SU-DHL-6 (cell line): ENCODE measurements around the gene TMEM18.

Source experiments
- H2AFZ ChIP-seq: fragments of 200-600 bp; sonication (generic); 2 replicates; pipeline ENCODE4 v1.6.1; 2014; ENCODE audit warnings: low read depth, mild to moderate bottlenecking, moderate library complexity, mixed read lengths, antibody characterized with exemption, low read length; ENCODE audit not compliant: severe bottlenecking
- H3F3A ChIP-seq: fragments of 200-600 bp; shearing (Covaris generic); 2 replicates; pipeline ENCODE4 v1.6.0; 2016; ENCODE audit warnings: antibody characterized with exemption, mild to moderate bottlenecking; ENCODE audit not compliant: insufficient read depth
- H3K27ac ChIP-seq: fragments of 200-600 bp; sonication (generic); 2 replicates; pipeline ENCODE4 v1.5.1; 2016; ENCODE audit warnings: low read depth, mild to moderate bottlenecking, low read length, moderate library complexity, mixed read lengths
- H3K27me3 ChIP-seq: fragments of 200-600 bp; sonication (generic), shearing (Covaris generic); 2 replicates; pipeline ENCODE4 v1.6.0; 2014; ENCODE audit warnings: mild to moderate bottlenecking, low read length
- H3K36me3 ChIP-seq: fragments of 200-600 bp; sonication (generic); 2 replicates; pipeline ENCODE4 v1.6.1; 2014; ENCODE audit warnings: mild to moderate bottlenecking, low read length, mixed read lengths
- H3K4me2 ChIP-seq: fragments of 300-600, 200-600 bp; shearing (Covaris generic), sonication (generic); 2 replicates; pipeline ENCODE4 v1.6.0; 2014; ENCODE audit warnings: low read length, low read depth, mild to moderate bottlenecking; ENCODE audit not compliant: poor library complexity, severe bottlenecking
- H3K4me3 ChIP-seq: fragments of 200-600 bp; sonication (generic); 2 replicates; pipeline ENCODE4 v1.5.1; 2014; ENCODE audit warnings: antibody characterized with exemption, low read length, mild to moderate bottlenecking, mixed read lengths; ENCODE audit not compliant: insufficient read depth, poor library complexity, severe bottlenecking
- H3K79me2 ChIP-seq: fragments of 200-600 bp; sonication (generic); 2 replicates; pipeline ENCODE4 v1.6.1; 2014; ENCODE audit warnings: mild to moderate bottlenecking, low read length, moderate library complexity; ENCODE audit not compliant: insufficient read depth
- H3K9ac ChIP-seq: fragments of 200-600 bp; sonication (generic); 2 replicates; pipeline ENCODE4 v1.7.0; 2014; ENCODE audit warnings: mild to moderate bottlenecking, low read length
- H3K9me2 ChIP-seq: fragments of 200-600 bp; sonication (generic); replicated peaks from 2 replicates; pipeline ENCODE4 v1.6.1; 2014; ENCODE audit warnings: low read length; ENCODE audit not compliant: insufficient read depth
- H3K9me3 ChIP-seq: fragments of 200-600 bp; sonication (generic); 2 replicates; pipeline ENCODE4 v1.6.1; 2014; ENCODE audit warnings: low read length, mixed read lengths; ENCODE audit not compliant: insufficient read depth
- H4K20me1 ChIP-seq: fragments of 200-600 bp; sonication (generic); 2 replicates; pipeline ENCODE4 v1.6.1; 2014; ENCODE audit warnings: low read depth, mild to moderate bottlenecking, antibody characterized with exemption, low read length, moderate library complexity, mixed read lengths
- CTCF ChIP-seq: fragments of 200-600 bp; sonication (generic); IDR thresholded peaks from one replicate; pipeline ENCODE4 v1.5.1; 2017; ENCODE audit warnings: antibody characterized with exemption, mild to moderate bottlenecking, low read length, moderate library complexity; ENCODE audit not compliant: insufficient read depth, poor library complexity, severe bottlenecking
- EZH2phosphoT487 ChIP-seq: fragments of 200-600 bp; sonication (generic), shearing (Covaris generic); conservative IDR thresholded peaks from 2 replicates; pipeline ENCODE4 v1.6.1; 2018; ENCODE audit warnings: mild to moderate bottlenecking, antibody characterized with exemption, low read length, moderate library complexity, mixed read lengths

Gene TMEM18

GRCh38 chr2:673615-674320 is 3.4 kb downstream of the TMEM18 start:
- Histone ChIP-seq H3K36me3 (peaks cover 9% of the 10 kb centered on the region), H3K27ac (no peak overlapping the region), H4K20me1 (peaks cover 11% of the 10 kb centered on the region; the same call in 1 of the 2 replicates), H3K27me3 (no peaks in the 10 kb centered on the region), H3K9me2 (no peaks in the 10 kb centered on the region), H3K4me2 (peak overlapping the region; percentile 61), H3K4me3 (no peak overlapping the region), H3K79me2 (peaks cover 52% of the 10 kb centered on the region), H3K9me3 (no peaks in the 10 kb centered on the region), H3F3A (peaks cover 9% of the 10 kb centered on the region; the same call in 1 of the 2 replicates), H2AFZ (no peak overlapping the region), H3K9ac (no peak overlapping the region)
- no peak for TF ChIP-seq EZH2phosphoT487
- TF ChIP-seq CTCF = no peak

GRCh38 chr2:673016-673415 is 4.2 kb downstream of the TMEM18 start:
- H2AFZ ChIP-seq = no peak overlapping the region
- H3K9me2 ChIP-seq = no peaks in the 10 kb centered on the region
- H3K4me2 ChIP-seq = peak overlapping the region; percentile 9
- H3F3A ChIP-seq = peaks cover 6% of the 10 kb centered on the region; the same call in 1 of the 2 replicates
- peaks cover 16% of the 10 kb centered on the region for H3K36me3 ChIP-seq
- peaks cover 52% of the 10 kb centered on the region for H3K79me2 ChIP-seq
- peaks cover 11% of the 10 kb centered on the region; the same call in 1 of the 2 replicates for H4K20me1 ChIP-seq
- no peaks in the 10 kb centered on the region for H3K27me3 ChIP-seq
- no peak for TF ChIP-seq EZH2phosphoT487
- no peak for TF ChIP-seq CTCF
- no peak overlapping the region for H3K4me3 ChIP-seq
- no peaks in the 10 kb centered on the region for H3K9me3 ChIP-seq
- no peak overlapping the region for H3K9ac ChIP-seq
- H3K27ac ChIP-seq = no peak overlapping the region

GRCh38 chr2:672606-672905 is 4.7 kb downstream of the TMEM18 start:
- Histone ChIP-seq H3F3A (peaks cover 1% of the 10 kb centered on the region; the same call in 1 of the 2 replicates), H3K9ac (no peak overlapping the region), H3K27me3 (no peaks in the 10 kb centered on the region), H4K20me1 (peaks cover 11% of the 10 kb centered on the region; the same call in 1 of the 2 replicates), H3K9me3 (no peaks in the 10 kb centered on the region), H3K79me2 (peaks cover 49% of the 10 kb centered on the region), H3K4me3 (no peak overlapping the region), H3K36me3 (peaks cover 21% of the 10 kb centered on the region), H3K9me2 (no peaks in the 10 kb centered on the region), H3K27ac (no peak overlapping the region), H3K4me2 (no peak overlapping the region), H2AFZ (no peak overlapping the region)
- TF ChIP-seq CTCF (no peak), EZH2phosphoT487 (no peak)
